DND-41 (cell line): ENCODE results near the gene CHD9NB.

Experiments used
- EZH2 ChIP-seq: IDR thresholded peaks from 3 replicates; pipeline ENCODE4 v1.6.1; 2012; ENCODE audit warnings: borderline replicate concordance, low read depth, mild to moderate bottlenecking, moderate library complexity, low read length, inconsistent platforms; ENCODE audit not compliant: severe bottlenecking
- TF ChIP-seq, protein P1 (sequence below): IDR thresholded peaks from 2 replicates; pipeline ENCODE4 v1.5.1; 2012; ENCODE audit warnings: borderline replicate concordance, low read length, moderate library complexity, mild to moderate bottlenecking; ENCODE audit not compliant: poor library complexity, severe bottlenecking; ENCODE audit errors: extremely low read depth

DNA sequence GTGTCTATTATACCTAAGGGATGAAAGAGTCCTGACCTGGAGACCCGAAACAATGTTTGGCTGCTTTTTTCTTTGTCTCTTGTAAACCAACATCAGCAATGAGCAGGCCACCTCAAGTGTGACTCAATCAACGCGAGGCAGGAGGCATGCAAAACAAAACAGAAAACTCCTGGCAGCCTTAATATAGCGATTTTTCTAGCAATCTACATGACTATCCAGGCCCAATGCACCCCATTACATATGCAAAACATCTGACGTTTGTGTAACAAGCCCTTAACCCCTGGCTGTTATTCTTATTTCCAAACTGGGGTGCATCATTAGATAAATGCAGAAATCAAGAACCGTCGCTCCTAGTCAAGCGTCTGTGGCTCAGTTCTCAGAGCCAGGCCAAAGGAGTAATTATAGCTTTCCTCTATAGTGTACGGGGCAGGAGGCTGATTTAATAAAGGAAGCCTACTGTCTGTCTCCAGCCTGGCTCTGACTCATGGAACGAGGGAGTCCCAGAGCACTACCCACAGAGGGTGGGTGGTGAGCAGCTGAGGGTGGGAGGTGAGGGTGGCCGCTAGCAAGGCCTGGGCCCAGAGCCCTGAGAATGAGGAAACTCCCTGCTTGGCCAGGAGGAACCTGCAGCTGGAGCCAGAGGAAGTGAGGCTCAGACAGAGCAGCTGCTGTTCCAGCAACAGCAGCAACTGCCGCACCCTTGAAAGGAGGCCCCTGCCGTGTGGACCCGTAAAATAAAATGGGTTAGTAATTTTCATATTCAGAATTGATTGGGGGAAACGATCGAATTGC is 46.0 kb upstream of the CHD9NB start:
- no peak for TF ChIP-seq EZH2
- TF ChIP-seq, protein P1, sequence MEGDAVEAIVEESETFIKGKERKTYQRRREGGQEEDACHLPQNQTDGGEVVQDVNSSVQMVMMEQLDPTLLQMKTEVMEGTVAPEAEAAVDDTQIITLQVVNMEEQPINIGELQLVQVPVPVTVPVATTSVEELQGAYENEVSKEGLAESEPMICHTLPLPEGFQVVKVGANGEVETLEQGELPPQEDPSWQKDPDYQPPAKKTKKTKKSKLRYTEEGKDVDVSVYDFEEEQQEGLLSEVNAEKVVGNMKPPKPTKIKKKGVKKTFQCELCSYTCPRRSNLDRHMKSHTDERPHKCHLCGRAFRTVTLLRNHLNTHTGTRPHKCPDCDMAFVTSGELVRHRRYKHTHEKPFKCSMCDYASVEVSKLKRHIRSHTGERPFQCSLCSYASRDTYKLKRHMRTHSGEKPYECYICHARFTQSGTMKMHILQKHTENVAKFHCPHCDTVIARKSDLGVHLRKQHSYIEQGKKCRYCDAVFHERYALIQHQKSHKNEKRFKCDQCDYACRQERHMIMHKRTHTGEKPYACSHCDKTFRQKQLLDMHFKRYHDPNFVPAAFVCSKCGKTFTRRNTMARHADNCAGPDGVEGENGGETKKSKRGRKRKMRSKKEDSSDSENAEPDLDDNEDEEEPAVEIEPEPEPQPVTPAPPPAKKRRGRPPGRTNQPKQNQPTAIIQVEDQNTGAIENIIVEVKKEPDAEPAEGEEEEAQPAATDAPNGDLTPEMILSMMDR: no peak
